ENCODE measurements around the gene UBB.

UBB gene

DNA sequence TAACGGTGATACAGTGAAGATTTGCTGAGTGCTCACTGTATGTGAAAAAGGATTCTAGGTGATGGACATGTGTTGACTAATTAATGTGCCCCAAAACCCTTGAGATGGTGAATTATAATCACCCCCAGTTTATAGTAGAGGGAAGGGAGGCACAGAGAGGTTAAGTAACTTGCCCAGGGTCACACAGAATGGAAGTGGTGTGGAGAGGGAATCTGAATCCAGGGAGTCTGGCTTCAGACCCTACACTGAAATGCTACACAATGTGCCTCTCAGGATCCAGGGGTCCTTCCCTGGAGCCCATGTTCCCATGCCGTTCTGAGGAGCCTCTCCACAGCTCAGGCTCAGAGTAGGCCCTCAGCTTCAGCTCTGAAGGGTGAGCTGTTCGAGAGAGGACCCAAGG lies 46.1 kb downstream of the UBB start:
- DNase-seq (ENCODE audit: low read depth) = no peak
- TF ChIP-seq, protein P1, sequence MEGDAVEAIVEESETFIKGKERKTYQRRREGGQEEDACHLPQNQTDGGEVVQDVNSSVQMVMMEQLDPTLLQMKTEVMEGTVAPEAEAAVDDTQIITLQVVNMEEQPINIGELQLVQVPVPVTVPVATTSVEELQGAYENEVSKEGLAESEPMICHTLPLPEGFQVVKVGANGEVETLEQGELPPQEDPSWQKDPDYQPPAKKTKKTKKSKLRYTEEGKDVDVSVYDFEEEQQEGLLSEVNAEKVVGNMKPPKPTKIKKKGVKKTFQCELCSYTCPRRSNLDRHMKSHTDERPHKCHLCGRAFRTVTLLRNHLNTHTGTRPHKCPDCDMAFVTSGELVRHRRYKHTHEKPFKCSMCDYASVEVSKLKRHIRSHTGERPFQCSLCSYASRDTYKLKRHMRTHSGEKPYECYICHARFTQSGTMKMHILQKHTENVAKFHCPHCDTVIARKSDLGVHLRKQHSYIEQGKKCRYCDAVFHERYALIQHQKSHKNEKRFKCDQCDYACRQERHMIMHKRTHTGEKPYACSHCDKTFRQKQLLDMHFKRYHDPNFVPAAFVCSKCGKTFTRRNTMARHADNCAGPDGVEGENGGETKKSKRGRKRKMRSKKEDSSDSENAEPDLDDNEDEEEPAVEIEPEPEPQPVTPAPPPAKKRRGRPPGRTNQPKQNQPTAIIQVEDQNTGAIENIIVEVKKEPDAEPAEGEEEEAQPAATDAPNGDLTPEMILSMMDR (IDR thresholded peaks at IDR 0.05; ENCODE audit: control insufficient read depth, extremely low read depth, insufficient read depth) = no peak

DNA sequence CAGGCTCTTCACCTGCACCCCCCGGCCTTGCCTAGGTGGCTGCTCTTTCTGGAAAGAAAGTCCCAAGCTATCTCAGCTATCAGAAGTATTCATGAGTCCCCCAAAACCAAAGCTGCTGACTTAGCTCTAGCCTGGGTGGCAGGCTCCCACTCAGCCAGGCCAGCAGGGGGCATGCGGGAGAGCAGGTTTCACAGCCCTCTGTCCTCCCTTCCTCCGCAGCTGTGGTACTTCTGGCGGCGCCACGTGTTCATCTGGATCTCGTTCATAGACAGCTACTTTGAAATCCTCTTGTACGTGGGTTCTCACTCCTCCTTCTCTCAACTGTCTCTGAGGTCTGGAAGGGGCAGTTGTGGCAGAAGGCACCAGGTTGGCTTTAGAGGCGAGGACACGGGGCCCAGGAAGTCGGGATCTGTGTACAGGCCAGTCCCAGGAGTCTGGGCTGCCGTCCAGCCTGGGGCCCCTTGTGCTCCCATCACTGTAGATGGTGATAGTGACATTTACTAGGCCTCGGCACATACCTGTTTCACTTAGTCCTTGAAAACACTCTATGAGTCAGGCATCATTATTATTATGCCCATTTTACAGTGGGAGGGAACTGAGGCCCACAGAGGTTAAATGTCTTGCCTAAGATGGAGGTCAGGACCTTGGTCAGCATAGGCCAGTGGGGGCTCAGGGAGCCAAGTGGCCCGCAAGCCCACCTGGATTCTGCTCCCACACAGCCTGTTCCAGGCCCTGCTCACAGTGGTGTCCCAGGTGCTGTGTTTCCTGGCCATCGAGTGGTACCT lies 47.4 kb downstream of the UBB start:
- no peak overlapping the region for H3K4me3 ChIP-seq (ENCODE audit: low read depth, low read length)
- TF ChIP-seq, protein P1 (IDR thresholded peaks at IDR 0.05; ENCODE audit: control insufficient read depth, extremely low read depth, insufficient read depth) = peak; percentile 51
- no peak for DNase-seq (ENCODE audit: low read depth)

More for the DNA sequence above, 46.1 kb downstream of the UBB start:
- H3K4me3 ChIP-seq (ENCODE audit: low read depth, low read length) = no peak overlapping the region

DNA sequence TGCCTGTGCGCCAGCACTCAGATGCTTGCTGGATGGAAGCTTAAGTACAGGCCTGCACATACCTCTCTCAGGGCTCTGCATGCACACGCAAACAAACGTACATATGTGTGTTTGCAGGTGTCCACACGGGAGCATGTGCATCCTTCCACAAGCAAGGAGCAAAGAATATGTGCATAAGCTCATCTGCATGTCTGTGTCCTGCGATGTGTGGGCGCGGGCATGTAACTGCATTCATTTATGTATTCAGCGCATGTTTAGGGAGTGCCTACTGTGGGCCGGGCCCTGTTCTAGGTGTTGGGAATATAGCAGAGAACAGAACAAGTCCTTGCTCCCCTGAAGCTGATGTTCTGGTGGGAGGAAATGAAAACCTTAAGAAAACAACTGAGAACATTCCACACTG lies 48.2 kb downstream of the UBB start:
- H3K4me3 ChIP-seq (ENCODE audit: low read depth, low read length) = no peak overlapping the region
- no peak for DNase-seq (ENCODE audit: low read depth)
- TF ChIP-seq, protein P1 (IDR thresholded peaks at IDR 0.05; ENCODE audit: control insufficient read depth, extremely low read depth, insufficient read depth) = no peak

DNA sequence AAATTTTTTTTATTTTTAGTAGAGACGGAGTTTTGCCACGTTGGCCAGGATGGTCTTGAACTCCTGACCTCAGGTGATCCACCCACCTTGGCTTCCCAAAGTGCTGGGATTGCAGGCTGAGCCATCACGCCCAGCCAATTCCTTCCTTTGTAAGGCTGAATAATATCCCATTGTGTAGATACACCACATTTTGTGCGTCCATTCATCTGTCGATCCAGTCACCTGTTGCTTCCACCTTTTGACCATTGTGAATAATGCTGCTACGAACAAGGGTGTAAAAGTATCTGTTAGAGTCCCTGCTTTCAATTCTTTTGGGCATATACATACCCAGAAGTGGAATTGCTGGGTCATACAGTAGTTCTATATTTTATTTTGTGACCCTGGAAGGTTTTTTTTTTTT lies 49.8 kb downstream of the UBB start:
- TF ChIP-seq, protein P1 (IDR thresholded peaks at IDR 0.05; ENCODE audit: control insufficient read depth, extremely low read depth, insufficient read depth) = no peak
- no peak for DNase-seq (ENCODE audit: low read depth)
- no peak overlapping the region for H3K4me3 ChIP-seq (ENCODE audit: low read depth, low read length)

DNA sequence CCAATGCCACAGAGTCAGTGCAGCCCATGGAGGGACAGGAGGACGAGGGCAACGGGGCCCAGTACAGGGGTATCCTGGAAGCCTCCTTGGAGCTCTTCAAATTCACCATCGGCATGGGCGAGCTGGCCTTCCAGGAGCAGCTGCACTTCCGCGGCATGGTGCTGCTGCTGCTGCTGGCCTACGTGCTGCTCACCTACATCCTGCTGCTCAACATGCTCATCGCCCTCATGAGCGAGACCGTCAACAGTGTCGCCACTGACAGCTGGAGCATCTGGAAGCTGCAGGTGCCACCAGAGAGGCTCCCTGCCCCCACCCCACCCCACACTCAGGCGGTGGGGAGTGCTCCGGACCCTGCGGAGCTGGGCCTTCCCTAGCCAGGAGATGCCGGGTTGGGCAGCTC lies 51.1 kb downstream of the UBB start:
- TF ChIP-seq, protein P1 (IDR thresholded peaks at IDR 0.05; ENCODE audit: control insufficient read depth, extremely low read depth, insufficient read depth) = no peak
- no peak overlapping the region for H3K4me3 ChIP-seq (ENCODE audit: low read depth, low read length)
- no peak for DNase-seq (ENCODE audit: low read depth)

Data from LNCaP clone FGC (cell line).